ENCODE results near the gene NRXN2. TPM values are rescaled to one million over a fixed set of nuclear protein-coding genes. Genes with fewer than 3 reads are reported as not detected.

The NRXN2 gene
- total and polyA plus RNA-seq, 3 donors from 2014 or later = 32.6 to 46.8 (median 40.1) TPM

DNA sequence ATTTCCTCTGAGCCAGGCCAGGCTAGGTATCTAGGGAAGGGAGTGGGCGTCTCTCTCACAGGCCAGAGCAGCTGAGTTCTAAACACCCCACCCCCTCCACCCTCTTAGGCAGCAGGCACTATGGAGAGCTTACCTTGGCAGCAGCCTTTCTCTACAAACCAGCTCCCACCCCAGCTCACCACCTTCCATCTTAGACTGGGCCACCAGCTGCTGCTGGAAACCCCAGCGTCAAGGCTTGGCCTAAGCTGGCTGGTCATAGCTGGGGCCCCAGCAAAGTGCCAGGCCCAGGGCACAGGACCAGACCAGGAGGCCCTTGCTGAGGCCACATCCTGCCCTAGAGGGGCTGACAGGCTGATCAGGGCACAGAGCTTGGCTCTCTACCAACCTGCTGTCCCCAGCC lies 111.8 kb downstream of the NRXN2 start:
- no peak for TF ChIP-seq CTCF (IDR thresholded peaks at IDR 0.05)
- TF ChIP-seq POLR2A (IDR thresholded peaks at IDR 0.05) = no peak
- no peak overlapping the region for H3K4me3 ChIP-seq
- H3K27ac ChIP-seq = no peak overlapping the region
- intact Hi-C loops (cut with DNase I; ENCODE audit: low total_unique reads) = no loop called here
- 83 to 85% methylated on average over 2 of the region's 2 CpGs for WGBS, 2 donors
- DNase-seq = no peak
- no peaks in the 10 kb centered on the region for H3K36me3 ChIP-seq (ENCODE audit: low read depth, missing control alignments)
- H3K4me1 ChIP-seq = peaks cover 38% of the 10 kb centered on the region
- H3K9me3 ChIP-seq = no peaks in the 10 kb centered on the region
- H3K27me3 ChIP-seq = no peaks in the 10 kb centered on the region

GRCh38 chr11:64610596-64610995 lies 112.4 kb downstream of the NRXN2 start:
- Histone ChIP-seq H3K36me3 (ENCODE audit: low read depth, missing control alignments) (no peaks in the 10 kb centered on the region), H3K4me1 (peaks cover 38% of the 10 kb centered on the region), H3K9me3 (no peaks in the 10 kb centered on the region), H3K27ac (no peak overlapping the region), H3K4me3 (no peak overlapping the region), H3K27me3 (no peaks in the 10 kb centered on the region)
- intact Hi-C loops (cut with DNase I; ENCODE audit: low total_unique reads) = no loop called here
- TF ChIP-seq CTCF (IDR thresholded peaks at IDR 0.05) (no peak), POLR2A (IDR thresholded peaks at IDR 0.05) (no peak)
- no peak for DNase-seq
- 94% methylated on average over 3 of the region's 3 CpGs; no CpG with 5 or more reads in 1 of the 2 donors for WGBS, 2 donors

DNA sequence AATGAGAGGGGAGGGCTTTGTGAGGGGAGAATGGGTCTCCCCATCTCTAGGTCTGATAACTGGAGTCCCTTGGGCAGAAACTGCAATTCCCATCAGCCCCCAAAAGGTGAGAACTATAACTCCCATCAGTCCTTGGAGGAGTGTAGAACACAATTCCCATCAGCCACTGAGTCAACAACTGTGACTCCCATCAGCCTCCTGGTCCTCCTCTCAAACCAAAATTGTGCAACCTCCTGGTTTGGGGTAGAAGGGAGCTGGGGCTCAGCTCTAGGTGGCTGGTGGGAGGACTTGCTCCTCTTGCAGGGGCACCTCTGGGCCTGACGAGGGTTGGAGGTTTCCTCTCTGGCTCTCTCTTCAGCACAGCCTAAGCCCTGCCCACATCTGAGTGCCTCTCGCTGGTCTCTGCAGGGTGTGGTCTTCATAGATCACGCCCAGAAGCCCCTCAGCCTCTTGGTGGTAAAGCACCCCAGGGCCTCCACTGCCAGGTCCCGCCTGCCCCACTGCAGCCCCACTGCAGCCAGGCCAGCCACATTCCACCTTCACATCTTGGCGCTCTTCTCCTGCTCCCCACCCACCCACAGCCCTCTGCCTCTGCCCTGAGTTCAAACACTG lies 113.5 kb downstream of the NRXN2 start:
- Histone ChIP-seq H3K4me3 (no peak overlapping the region), H3K4me1 (peaks cover 38% of the 10 kb centered on the region), H3K9me3 (no peaks in the 10 kb centered on the region), H3K27me3 (no peaks in the 10 kb centered on the region), H3K27ac (peak overlapping the region; percentile 65 to 81), H3K36me3 (ENCODE audit: low read depth, missing control alignments) (no peaks in the 10 kb centered on the region)
- intact Hi-C loops (cut with DNase I; ENCODE audit: low total_unique reads) = no loop called here
- peak; percentile 44 for DNase-seq
- TF ChIP-seq CTCF (IDR thresholded peaks at IDR 0.05) (no peak), POLR2A (IDR thresholded peaks at IDR 0.05) (no peak)
- WGBS, 2 donors = 48 to 71% methylated on average over 5 of the region's 5 CpGs

- Histone ChIP-seq H3K27ac (peak overlapping the region; percentile 65 to 81), H3K36me3 (ENCODE audit: low read depth, missing control alignments) (no peaks in the 10 kb centered on the region), H3K27me3 (no peaks in the 10 kb centered on the region), H3K4me1 (peaks cover 38% of the 10 kb centered on the region), H3K9me3 (no peaks in the 10 kb centered on the region), H3K4me3 (no peak overlapping the region)
- peak; percentile 55 for DNase-seq
- intact Hi-C loops (cut with DNase I; ENCODE audit: low total_unique reads) = no loop called here
- WGBS, 2 donors = 41 to 52% methylated on average over 12 of the region's 12 CpGs
- TF ChIP-seq POLR2A (IDR thresholded peaks at IDR 0.05) = no peak
- TF ChIP-seq CTCF (IDR thresholded peaks at IDR 0.05) = no peak
Observed at GRCh38 chr11:64608636-64609035, 114.4 kb downstream of the NRXN2 start.

GRCh38 chr11:64608046-64608445 lies 115.0 kb downstream of the NRXN2 start:
- intact Hi-C loops (cut with DNase I; ENCODE audit: low total_unique reads) = no loop called here
- peaks cover 38% of the 10 kb centered on the region for H3K4me1 ChIP-seq
- H3K36me3 ChIP-seq (ENCODE audit: low read depth, missing control alignments) = no peaks in the 10 kb centered on the region
- peak overlapping the region in 1 of 2 donors; percentile 4 for H3K4me3 ChIP-seq
- no peaks in the 10 kb centered on the region for H3K27me3 ChIP-seq
- peak overlapping the region; percentile 65 to 81 for H3K27ac ChIP-seq
- TF ChIP-seq CTCF (IDR thresholded peaks at IDR 0.05) (no peak), POLR2A (IDR thresholded peaks at IDR 0.05) (no peak)
- 18 to 24% methylated on average over 18 of the region's 18 CpGs for WGBS, 2 donors
- no peaks in the 10 kb centered on the region for H3K9me3 ChIP-seq
- DNase-seq = peak; percentile 64
